NT2/D1 (cell line): ENCODE measurements around the gene PTPRB.

Experiments used
- SUZ12 ChIP-seq: IDR thresholded peaks from 2 replicates; pipeline ENCODE4 v1.6.1; 2011; ENCODE audit not compliant: insufficient read length, insufficient read depth; ENCODE audit errors: extremely low read depth
- ZNF274 ChIP-seq: IDR thresholded peaks from 2 replicates; pipeline ENCODE4 v1.6.1; 2011; ENCODE audit warnings: mild to moderate bottlenecking, low read depth, low read length

GRCh38 chr12:70641691-70642090 is 4.5 kb upstream of the PTPRB start:
- TF ChIP-seq ZNF274 (no peak), SUZ12 (no peak)
